ENCODE results near the gene CELA2B. TPM values are rescaled to one million over a fixed set of nuclear protein-coding genes. Genes with fewer than 3 reads are reported as not detected.
A peak's percentile ranks its signal among the peaks of the same experiment; 100 is the strongest.

The CELA2B gene
- total and polyA plus RNA-seq, 7 donors = 0.36 TPM; not detected in 6

DNA sequence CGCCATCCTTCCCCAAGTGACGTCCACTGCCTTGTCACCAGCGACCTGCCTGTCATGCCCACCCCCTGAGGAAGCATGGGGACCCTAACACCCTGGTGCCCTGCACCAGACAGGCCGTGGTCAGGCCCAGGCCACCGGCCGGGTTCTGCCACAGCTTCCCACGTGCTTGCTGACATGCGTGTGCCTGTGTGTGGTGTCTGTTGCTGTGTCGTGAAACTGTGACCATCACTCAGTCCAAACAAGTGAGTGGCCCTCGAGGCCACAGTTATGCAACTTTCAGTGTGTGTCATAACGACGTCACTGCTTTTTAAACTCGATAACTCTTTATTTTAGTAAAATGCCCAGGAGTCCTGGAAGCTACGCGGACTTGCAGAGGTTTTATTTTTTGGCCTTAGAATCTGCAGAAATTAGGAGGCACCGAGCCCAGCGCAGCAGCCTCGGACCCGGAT lies 46.2 kb upstream of the CELA2B start:
- Histone ChIP-seq H3K4me1 (no peaks in the 10 kb centered on the region), H3K27ac (no peak overlapping the region), H3K36me3 (ENCODE audit: insufficient read depth in 1 of 2, low read depth in 1 of 2) (no peaks in the 10 kb centered on the region), H3K27me3 (ENCODE audit: insufficient read depth in 3 of 3, low read length in 2 of 3) (no peaks in the 10 kb centered on the region), H3K9me3 (no peaks in the 10 kb centered on the region), H3K4me3 (no peak overlapping the region)
- WGBS, 3 donors = 86 to 89% (median 86%) methylated on average over 19 of the region's 19 CpGs
- no peak for DNase-seq
- TF ChIP-seq, protein P1, sequence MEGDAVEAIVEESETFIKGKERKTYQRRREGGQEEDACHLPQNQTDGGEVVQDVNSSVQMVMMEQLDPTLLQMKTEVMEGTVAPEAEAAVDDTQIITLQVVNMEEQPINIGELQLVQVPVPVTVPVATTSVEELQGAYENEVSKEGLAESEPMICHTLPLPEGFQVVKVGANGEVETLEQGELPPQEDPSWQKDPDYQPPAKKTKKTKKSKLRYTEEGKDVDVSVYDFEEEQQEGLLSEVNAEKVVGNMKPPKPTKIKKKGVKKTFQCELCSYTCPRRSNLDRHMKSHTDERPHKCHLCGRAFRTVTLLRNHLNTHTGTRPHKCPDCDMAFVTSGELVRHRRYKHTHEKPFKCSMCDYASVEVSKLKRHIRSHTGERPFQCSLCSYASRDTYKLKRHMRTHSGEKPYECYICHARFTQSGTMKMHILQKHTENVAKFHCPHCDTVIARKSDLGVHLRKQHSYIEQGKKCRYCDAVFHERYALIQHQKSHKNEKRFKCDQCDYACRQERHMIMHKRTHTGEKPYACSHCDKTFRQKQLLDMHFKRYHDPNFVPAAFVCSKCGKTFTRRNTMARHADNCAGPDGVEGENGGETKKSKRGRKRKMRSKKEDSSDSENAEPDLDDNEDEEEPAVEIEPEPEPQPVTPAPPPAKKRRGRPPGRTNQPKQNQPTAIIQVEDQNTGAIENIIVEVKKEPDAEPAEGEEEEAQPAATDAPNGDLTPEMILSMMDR (IDR thresholded peaks at IDR 0.05) = no peak
- intact Hi-C loops (cut with DNase I) = loop anchor here (2.0 to 10.0 kb wide), 2 partner anchors 105 to 305 kb away; no protein-coding TSS in a partner anchor
- no peak for ATAC-seq

DNA sequence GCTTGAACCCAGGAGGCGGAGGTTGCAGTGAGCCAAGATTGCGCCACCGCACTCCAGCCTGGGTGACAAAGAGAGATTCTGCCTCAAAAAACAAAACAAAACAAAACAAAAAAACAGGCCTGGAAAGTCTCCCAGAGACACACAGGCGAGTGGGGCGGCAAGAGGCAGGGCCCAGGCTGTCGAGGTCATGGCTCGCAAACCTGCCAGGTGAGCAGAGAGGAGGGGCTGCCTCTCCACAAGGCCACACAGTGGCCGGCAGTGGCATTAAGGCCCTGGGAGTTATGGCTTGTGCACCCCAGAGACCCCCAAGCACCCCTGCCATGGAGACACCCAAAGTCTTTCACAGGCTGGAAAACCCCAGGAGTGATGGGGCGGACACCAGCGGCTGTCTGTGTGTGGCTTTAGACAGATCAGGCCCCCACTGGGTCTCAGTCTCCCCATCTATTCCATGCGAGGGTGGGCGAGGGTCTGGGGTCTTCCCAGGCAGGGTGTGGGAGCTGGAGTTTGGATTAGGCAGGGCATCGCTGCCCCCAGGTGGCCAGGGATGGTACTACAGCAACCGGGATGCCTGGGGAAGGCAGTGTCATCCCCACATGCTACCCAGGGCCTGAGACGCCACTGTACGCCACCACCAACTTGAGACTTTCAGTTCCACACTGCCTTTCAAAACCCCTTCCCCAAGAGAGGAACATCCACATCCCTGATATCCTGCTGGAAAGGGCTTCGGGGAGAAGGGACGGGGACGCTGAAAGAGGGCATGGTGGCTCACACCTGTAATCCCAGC lies 44.9 kb upstream of the CELA2B start:
- H3K9me3 ChIP-seq = no peaks in the 10 kb centered on the region
- DNase-seq = peak; percentile 63 to 82
- WGBS, 3 donors = 61 to 65% (median 64%) methylated on average over 19 of the region's 19 CpGs
- no peaks in the 10 kb centered on the region for H3K36me3 ChIP-seq (ENCODE audit: insufficient read depth in 1 of 2, low read depth in 1 of 2)
- peak; percentile 75 to 80 (median 78) for ATAC-seq
- no peaks in the 10 kb centered on the region for H3K4me1 ChIP-seq
- TF ChIP-seq, protein P1 (IDR thresholded peaks at IDR 0.05) = peak; percentile 97
- intact Hi-C loops (cut with DNase I) = loop anchor here in 1 of 2 donors (1.0 to 10.0 kb wide), 2 partner anchors 107 to 306 kb away; no protein-coding TSS in a partner anchor
- H3K4me3 ChIP-seq = no peak overlapping the region
- H3K27me3 ChIP-seq (ENCODE audit: insufficient read depth in 3 of 3, low read length in 2 of 3) = no peaks in the 10 kb centered on the region
- no peak overlapping the region for H3K27ac ChIP-seq

GRCh38 chr1:15431571-15431948 lies 44.3 kb upstream of the CELA2B start:
- ATAC-seq (no peak), DNase-seq (no peak)
- Histone ChIP-seq H3K4me1 (no peaks in the 10 kb centered on the region), H3K27ac (no peak overlapping the region), H3K9me3 (no peaks in the 10 kb centered on the region), H3K27me3 (ENCODE audit: insufficient read depth in 3 of 3, low read length in 2 of 3) (no peaks in the 10 kb centered on the region), H3K36me3 (ENCODE audit: insufficient read depth in 1 of 2, low read depth in 1 of 2) (no peaks in the 10 kb centered on the region), H3K4me3 (no peak overlapping the region)
- TF ChIP-seq, protein P1 (IDR thresholded peaks at IDR 0.05) = no peak
- WGBS, 3 donors = 64 to 74% (median 68%) methylated on average over 4 of the region's 4 CpGs
- intact Hi-C loops (cut with DNase I) = loop anchor here in 1 of 2 donors (1.0 to 10.0 kb wide), 2 partner anchors 107 to 307 kb away; no protein-coding TSS in a partner anchor

- no peaks in the 10 kb centered on the region for H3K36me3 ChIP-seq (ENCODE audit: insufficient read depth in 1 of 2, low read depth in 1 of 2)
- H3K4me3 ChIP-seq = no peak overlapping the region
- DNase-seq (no peak), ATAC-seq (peak in 1 of 4 donors; percentile 31)
- H3K4me1 ChIP-seq = no peaks in the 10 kb centered on the region
- no peaks in the 10 kb centered on the region for H3K9me3 ChIP-seq
- intact Hi-C loops (cut with DNase I) = loop anchor here in 1 of 2 donors (10.0 kb wide), 1 partner anchor 308 kb away; no protein-coding TSS in a partner anchor
- H3K27me3 ChIP-seq (ENCODE audit: insufficient read depth in 3 of 3, low read length in 2 of 3) = no peaks in the 10 kb centered on the region
- 19 to 34% (median 23%) methylated on average over 9 of the region's 9 CpGs for WGBS, 3 donors
- H3K27ac ChIP-seq = no peak overlapping the region
- TF ChIP-seq, protein P1 (IDR thresholded peaks at IDR 0.05) = no peak
Measured at GRCh38 chr1:15432324-15432723, 43.6 kb upstream of the CELA2B start.
